Measurements from ENCODE around the gene TOMM5.

GRCh38 chr9:37575921-37576721 is 16.3 kb downstream of the TOMM5 start, which contains the start of gene FBXO10:
- peak in 2 of 4 donors; percentile 44 to 64 for TF ChIP-seq POLR2A (IDR thresholded peaks at IDR 0.05)
- no peak for TF ChIP-seq CTCF (IDR thresholded peaks at IDR 0.05)
